GM12878 (cell line): Measurements from ENCODE around the gene SH3BP5. TPM values are rescaled to one million over a fixed set of nuclear protein-coding genes. Genes with fewer than 3 reads are reported as not detected.
A peak's percentile ranks its signal among the peaks of the same experiment; 100 is the strongest.

Source experiments
- BRCA1 ChIP-seq: IDR thresholded peaks from 2 replicates; pipeline ENCODE4 v1.6.1; 2011; ENCODE audit warnings: low read depth, low read length, improper control_type of control experiment
- CTCF ChIP-seq, 3 experiments: IDR thresholded peaks in 2 of 3; conservative IDR thresholded peaks in 1 of 3; 2 replicates each; pipeline ENCODE4 v1.5.1; 2011; ENCODE audit warnings: low read depth in 3 of 3, low read length in 3 of 3, mild to moderate bottlenecking in 3 of 3, control low read depth in 2 of 3, moderate library complexity in 2 of 3, inconsistent platforms in 1 of 3, mixed read lengths in 1 of 3; ENCODE audit not compliant: control insufficient read depth in 2 of 3, insufficient read depth in 1 of 3; ENCODE audit errors: extremely low read depth in 1 of 3
- CUX1 ChIP-seq: IDR thresholded peaks from 2 replicates; pipeline ENCODE4 v1.6.1; 2012; ENCODE audit warnings: improper control_type of control experiment, low read depth, low read length; ENCODE audit not compliant: insufficient replicate concordance
- EZH2 ChIP-seq: IDR thresholded peaks from 2 replicates; pipeline ENCODE4 v1.6.1; 2012; ENCODE audit warnings: low read depth, mild to moderate bottlenecking, control low read depth, inconsistent platforms, low read length, borderline replicate concordance; ENCODE audit not compliant: control insufficient read depth
- MAX ChIP-seq: IDR thresholded peaks from 2 replicates; pipeline ENCODE4 v1.6.1; 2012; ENCODE audit warnings: low read depth, low read length, improper control_type of control experiment
- MTA2 ChIP-seq: fragments of 450-650 bp; IDR thresholded peaks from 2 replicates; pipeline ENCODE4 v1.6.1; 2016; ENCODE audit warnings: low read depth, mild to moderate bottlenecking, moderate library complexity
- MXI1 ChIP-seq: fragments of 150-350 bp; IDR thresholded peaks from 2 replicates; pipeline ENCODE4 v1.6.1; 2011; ENCODE audit warnings: low read depth, mild to moderate bottlenecking, inconsistent platforms, low read length, improper control_type of control experiment
- MYC ChIP-seq: IDR thresholded peaks from 2 replicates; pipeline ENCODE4 v1.6.1; 2011; ENCODE audit warnings: mild to moderate bottlenecking, low read length, moderate library complexity, inconsistent platforms; ENCODE audit not compliant: insufficient read depth, insufficient replicate concordance, insufficient read length, severe bottlenecking
- NFXL1 ChIP-seq: fragments of 450-650 bp; IDR thresholded peaks from 2 replicates; pipeline ENCODE4 v1.6.1; 2017; ENCODE audit warnings: antibody characterized with exemption, mild to moderate bottlenecking, borderline replicate concordance
- NRF1 ChIP-seq: conservative IDR thresholded peaks from 2 replicates; pipeline ENCODE4 v1.6.1; 2011; ENCODE audit warnings: mild to moderate bottlenecking, low read depth, low read length, improper control_type of control experiment
- PAX5 ChIP-seq: IDR thresholded peaks from 2 replicates; pipeline ENCODE4 v1.6.1; 2011; ENCODE audit warnings: low read depth, low read length, borderline replicate concordance
- POLR2AphosphoS2 ChIP-seq: IDR thresholded peaks from 2 replicates; pipeline ENCODE4 v1.6.1; 2011; ENCODE audit warnings: low read depth, mild to moderate bottlenecking, low read length, improper control_type of control experiment, moderate library complexity
- RAD51 ChIP-seq: fragments of 450-650 bp; IDR thresholded peaks from 2 replicates; pipeline ENCODE4 v1.6.1; 2016; ENCODE audit warnings: moderate library complexity, mild to moderate bottlenecking, inconsistent platforms
- SKIL ChIP-seq: fragments of 450-650 bp; IDR thresholded peaks from 2 replicates; pipeline ENCODE4 v1.6.1; 2017; ENCODE audit warnings: mild to moderate bottlenecking, low read depth, inconsistent platforms; ENCODE audit not compliant: poor library complexity, severe bottlenecking
- SMAD5 ChIP-seq: IDR thresholded peaks from 2 replicates; pipeline ENCODE4 v1.6.1; 2016; ENCODE audit warnings: antibody characterized with exemption, low read depth
- SPI1 ChIP-seq: IDR thresholded peaks from 2 replicates; pipeline ENCODE4 v1.6.1; 2011; ENCODE audit warnings: low read depth, mild to moderate bottlenecking, low read length, moderate library complexity, borderline replicate concordance; ENCODE audit not compliant: insufficient read depth
- WRNIP1 ChIP-seq: IDR thresholded peaks from 2 replicates; pipeline ENCODE4 v1.6.1; 2011; ENCODE audit warnings: low read depth, low read length, improper control_type of control experiment, borderline replicate concordance
- polyA plus RNA-seq, 11 experiments: library from polyadenylated mRNA; depleted of rRNA in 4 of 11; unstranded in 6 of 11; stranded (reverse) in 5 of 11; fragments of >200 nt; fragmentation: Nextera tagmentation in 4 of 11; fragmentation: Illumina TruSeq in 1 of 11; extraction: Ambion mirVana in 4 of 11; extraction: Trizol in 1 of 11; gene quantifications; 1 replicate in 1 of 11; 2 replicates in 10 of 11; pipeline versions ENCODE4 v1.2.1 to v1.2.3, GENCODE V29; 2011 to 2016; ENCODE audit warnings: inconsistent platforms in 2 of 11, missing spikeins in 2 of 11, low read depth in 1 of 11
- total RNA-seq, 4 experiments: library from RNA; depleted of rRNA in 3 of 4; stranded (reverse); fragments of >200 nt in 3 of 4; fragmentation: Illumina TruSeq in 1 of 4; extraction: Trizol in 1 of 4; gene quantifications; 2 replicates each; pipeline versions ENCODE4 v1.2.1 to v1.2.3, GENCODE V29; 2013 to 2021

The SH3BP5 gene
- total and polyA plus RNA-seq, 10 of the 15 experiments (the other 5 are each of a cell fraction or from before 2014, with no cell fraction given), result 14.9 to 87.5 (median 43.7) TPM

GRCh38 chr3:15345066-15345607 lies 12.8 kb upstream of the SH3BP5 start (continued):
- TF ChIP-seq SPI1 (no peak), WRNIP1 (no peak), BRCA1 (no peak), SMAD5 (no peak), NRF1 (no peak), MTA2 (no peak), MYC (no peak), NFXL1 (no peak), CUX1 (peak; percentile 74), MXI1 (no peak), MAX (no peak; the same call in 1 of the 2 replicates), CTCF (IDR thresholded peaks at IDR 0.05 in 2 of 3, conservative IDR thresholded peaks at IDR 0.05 in 1 of 3; ENCODE audit: control insufficient read depth in 2 of 3, extremely low read depth in 1 of 3, insufficient read depth in 1 of 3, low read depth in 3 of 3, low read length in 3 of 3) (no peak), EZH2 (no peak), PAX5 (no peak), SKIL (no peak), POLR2AphosphoS2 (no peak), RAD51 (no peak)
